GM23338 (cell line): ENCODE results near the gene HBS1L. TPM values are rescaled to one million over a fixed set of nuclear protein-coding genes. Genes with fewer than 3 reads are reported as not detected.
A peak's percentile ranks its signal among the peaks of the same experiment; 100 is the strongest.

ENCODE experiments used
- ATAC-seq: fragments of 200-7000 bp; cut with Tn5 transposase; 3 replicates; pipeline ENCODE4 v1.9.1; 2020
- DNase-seq: peaks from one replicate; pipeline ENCODE4 v3.0.0-alpha.2; 2015; ENCODE audit warnings: low spot score
- H2AFZ ChIP-seq: fragments of 200-600 bp; sonication (generic); 2 replicates; pipeline ENCODE4 v1.8.0; 2016; ENCODE audit warnings: antibody characterized with exemption, mild to moderate bottlenecking, moderate library complexity
- H3F3A ChIP-seq: fragments of 200-600 bp; sonication (generic); replicated peaks from 2 replicates; pipeline ENCODE4 v1.8.0; 2017; ENCODE audit warnings: antibody characterized with exemption, mixed run types, low read depth
- H3K27ac ChIP-seq: fragments of 200-600 bp; sonication (generic); 2 replicates; pipeline ENCODE4 v1.6.1; 2016; ENCODE audit warnings: low read depth
- H3K27me3 ChIP-seq: fragments of 200-600 bp; sonication (generic); 2 replicates; pipeline ENCODE4 v1.8.0; 2016; ENCODE audit warnings: mild to moderate bottlenecking, mixed run types, moderate library complexity; ENCODE audit not compliant: insufficient read depth
- H3K36me3 ChIP-seq: fragments of 200-600 bp; sonication (generic); 2 replicates; pipeline ENCODE4 v1.8.0; 2016; ENCODE audit warnings: mild to moderate bottlenecking; ENCODE audit not compliant: insufficient read depth
- H3K4me1 ChIP-seq: fragments of 200-600 bp; sonication (generic); 2 replicates; pipeline ENCODE4 v1.8.0; 2016; ENCODE audit warnings: mild to moderate bottlenecking, moderate library complexity; ENCODE audit not compliant: insufficient read depth
- H3K4me2 ChIP-seq: fragments of 200-600 bp; sonication (generic); 2 replicates; pipeline ENCODE4 v1.7.1; 2017; ENCODE audit warnings: mixed run types
- H3K4me3 ChIP-seq: fragments of 200-600 bp; sonication (generic); 2 replicates; pipeline ENCODE4 v1.6.1; 2016; ENCODE audit warnings: mixed run types
- H3K79me2 ChIP-seq: fragments of 200-600 bp; sonication (generic); replicated peaks from 2 replicates; pipeline ENCODE4 v1.8.0; 2017; ENCODE audit warnings: mild to moderate bottlenecking; ENCODE audit not compliant: insufficient read depth
- H3K9me2 ChIP-seq: fragments of 200-600 bp; sonication (generic); 2 replicates; pipeline ENCODE4 v1.8.0; 2017; ENCODE audit not compliant: insufficient read depth
- H4K20me1 ChIP-seq: fragments of 200-600 bp; sonication (generic); replicated peaks from 2 replicates; pipeline ENCODE4 v1.8.0; 2017; ENCODE audit warnings: mild to moderate bottlenecking; ENCODE audit not compliant: insufficient read depth
- H3K27ac Mint-ChIP-seq: 2 replicates; pipeline ENCODE4 v1.8.0; 2020; ENCODE audit warnings: inconsistent platforms, mild to moderate bottlenecking, moderate library complexity, mixed read lengths
- H3K27me3 Mint-ChIP-seq: 3 replicates; pipeline ENCODE4 v1.8.0; 2022; ENCODE audit warnings: low read depth, mild to moderate bottlenecking, moderate library complexity, mixed read lengths, inconsistent platforms; ENCODE audit not compliant: insufficient read depth, poor library complexity
- H3K36me3 Mint-ChIP-seq: 3 replicates; pipeline ENCODE4 v1.8.0; 2021; ENCODE audit warnings: low read depth, mild to moderate bottlenecking, inconsistent platforms, moderate library complexity, mixed read lengths
- H3K4me1 Mint-ChIP-seq: 3 replicates; pipeline ENCODE4 v1.8.0; 2020; ENCODE audit warnings: mild to moderate bottlenecking, inconsistent platforms, mixed read lengths
- H3K4me3 Mint-ChIP-seq: 3 replicates; pipeline ENCODE4 v1.8.0; 2021; ENCODE audit warnings: moderate library complexity, mild to moderate bottlenecking, inconsistent platforms, mixed read lengths
- H3K9me3 Mint-ChIP-seq: 3 replicates; pipeline ENCODE4 v1.8.0; 2020; ENCODE audit warnings: moderate library complexity, mild to moderate bottlenecking, inconsistent platforms, mixed read lengths
- CREB1 ChIP-seq: fragments of 250-450 bp; sonication (Bioruptor Pico); IDR thresholded peaks from 2 replicates; pipeline ENCODE4 v1.5.0; 2020; ENCODE audit warnings: low read depth, mild to moderate bottlenecking, moderate library complexity
- ETS1 ChIP-seq: IDR thresholded peaks from 2 replicates; pipeline ENCODE4 v1.6.1; 2016; ENCODE audit warnings: antibody characterized with exemption
- EZH2 ChIP-seq: fragments of 200-600 bp; sonication (generic); IDR thresholded peaks from one replicate; pipeline ENCODE4 v1.8.0; 2017; ENCODE audit warnings: antibody characterized with exemption, mild to moderate bottlenecking, low read depth; ENCODE audit not compliant: unreplicated experiment
- EZH2phosphoT487 ChIP-seq: fragments of 200-600 bp; sonication (generic); IDR thresholded peaks from one replicate; pipeline ENCODE4 v1.8.1; 2018; ENCODE audit warnings: antibody characterized with exemption; ENCODE audit not compliant: unreplicated experiment
- NANOG ChIP-seq: IDR thresholded peaks from 2 replicates; pipeline ENCODE4 v1.6.1; 2016; ENCODE audit warnings: antibody characterized with exemption, borderline replicate concordance
- POLR2AphosphoS5 ChIP-seq: IDR thresholded peaks from 2 replicates; pipeline ENCODE4 v1.6.1; 2016; ENCODE audit warnings: antibody characterized with exemption, low read depth
- REST ChIP-seq: IDR thresholded peaks from one replicate; pipeline ENCODE4 v1.6.1; 2018; ENCODE audit warnings: antibody characterized with exemption; ENCODE audit not compliant: unreplicated experiment
- STAT1 ChIP-seq: IDR thresholded peaks from one replicate; pipeline ENCODE4 v1.6.1; 2016; ENCODE audit warnings: antibody characterized with exemption; ENCODE audit not compliant: unreplicated experiment
- ZNF114 ChIP-seq: fragments of 250-450 bp; sonication (Bioruptor Pico); IDR thresholded peaks from 2 replicates; pipeline ENCODE4 v1.5.0; 2020; ENCODE audit warnings: mild to moderate bottlenecking, moderate library complexity
- ZNF462 ChIP-seq: fragments of 250-450 bp; sonication (Bioruptor Pico); IDR thresholded peaks from 2 replicates; pipeline ENCODE4 v1.5.0; 2020; ENCODE audit warnings: mild to moderate bottlenecking, moderate library complexity
- polyA plus RNA-seq: library from polyadenylated mRNA; unstranded; fragments of >200 nt; fragmentation: Nextera tagmentation; extraction: Ambion mirVana; gene quantifications from 2 replicates; pipeline ENCODE4 v1.2.1, GENCODE V29; 2016
- total RNA-seq: library from RNA; depleted of rRNA; stranded (reverse); fragments of >200 nt; shearing (Covaris generic); gene quantifications from 2 replicates; pipeline ENCODE4 v1.2.3, GENCODE V29; 2014

Gene HBS1L
- total and polyA plus RNA-seq, 2 experiments from 2014 or later: 59.9 to 94.1 TPM

- H3F3A ChIP-seq: no peaks in the 10 kb centered on the region
- H3K4me3 Mint-ChIP-seq: peak overlapping the region; percentile 99
- H3K4me1 Mint-ChIP-seq: peaks cover 6% of the 10 kb centered on the region; the same call in 2 of the 3 replicates
- H3K27ac Mint-ChIP-seq: no peak overlapping the region
- ATAC-seq: no peak
- H3K36me3 Mint-ChIP-seq: peaks cover 11% of the 10 kb centered on the region; the same call in 2 of the 3 replicates
- no peaks in the 10 kb centered on the region for H3K36me3 ChIP-seq
- peaks cover 12% of the 10 kb centered on the region; the same call in 1 of the 2 replicates for H4K20me1 ChIP-seq
- no peaks in the 10 kb centered on the region for H3K9me2 ChIP-seq
- peaks cover 11% of the 10 kb centered on the region for H3K27me3 Mint-ChIP-seq
- peaks cover 66% of the 10 kb centered on the region for H3K79me2 ChIP-seq
- H2AFZ ChIP-seq: no peak overlapping the region
- H3K4me1 ChIP-seq: peaks cover 11% of the 10 kb centered on the region; the same call in 1 of the 2 replicates
- peak overlapping the region; percentile 78 for H3K4me3 ChIP-seq
- no peak for TF ChIP-seq POLR2AphosphoS5
- TF ChIP-seq REST: no peak
- no peak for TF ChIP-seq NANOG
- H3K27me3 ChIP-seq: no peaks in the 10 kb centered on the region
- no peaks in the 10 kb centered on the region for H3K9me3 Mint-ChIP-seq
- peak overlapping the region; percentile 81 for H3K4me2 ChIP-seq
- no peak overlapping the region for H3K27ac ChIP-seq
- DNase-seq: no peak
Observed at GRCh38 chr6:135052939-135053338, 1.7 kb downstream of the HBS1L start.

GRCh38 chr6:135048915-135049314 lies 5.7 kb downstream of the HBS1L start:
- no peaks in the 10 kb centered on the region for H3K9me2 ChIP-seq
- no peak for DNase-seq
- H3K27me3 ChIP-seq: no peaks in the 10 kb centered on the region
- H3K4me1 ChIP-seq: peaks cover 11% of the 10 kb centered on the region; the same call in 1 of the 2 replicates
- Mint-ChIP-seq H3K4me1 (peaks cover 6% of the 10 kb centered on the region; the same call in 2 of the 3 replicates), H3K4me3 (no peak overlapping the region), H3K27ac (no peak overlapping the region), H3K36me3 (peaks cover 12% of the 10 kb centered on the region; the same call in 2 of the 3 replicates), H3K27me3 (no peaks in the 10 kb centered on the region), H3K9me3 (no peaks in the 10 kb centered on the region)
- ATAC-seq: no peak
- no peaks in the 10 kb centered on the region for H3K36me3 ChIP-seq
- peaks cover 17% of the 10 kb centered on the region; the same call in 1 of the 2 replicates for H4K20me1 ChIP-seq
- no peaks in the 10 kb centered on the region for H3F3A ChIP-seq
- H2AFZ ChIP-seq: no peak overlapping the region
- H3K4me2 ChIP-seq: no peak overlapping the region
- H3K79me2 ChIP-seq: peaks cover 100% of the 10 kb centered on the region
- H3K27ac ChIP-seq: no peak overlapping the region
- H3K4me3 ChIP-seq: no peak overlapping the region
- TF ChIP-seq CREB1 (CRISPR knock-in tag): no peak
- TF ChIP-seq ZNF114 (CRISPR knock-in tag): no peak
- TF ChIP-seq ETS1: no peak
- no peak for TF ChIP-seq ZNF462
- no peak for TF ChIP-seq EZH2phosphoT487
- TF ChIP-seq POLR2AphosphoS5: no peak
- no peak for TF ChIP-seq STAT1
- TF ChIP-seq NANOG: no peak
- TF ChIP-seq EZH2: no peak
